IMR-90 (cell line): Measurements from ENCODE around the gene CXCR3. TPM values are rescaled to one million over a fixed set of nuclear protein-coding genes. Genes with fewer than 3 reads are reported as not detected.

ENCODE experiments used
- ATAC-seq: fragments of 200-7000 bp; cut with Tn5 transposase; 2 replicates; pipeline ENCODE4 v1.9.1; 2020; ENCODE audit warnings: low read depth, mild to moderate bottlenecking, moderate library complexity
- BruUV-seq: library from RNA; stranded (reverse); fragments of 400-500 nt; replicated peaks from 2 replicates; lab custom pipeline; 2021; lab: Mats Ljungman, UMichigan
- CTCF ChIA-PET: fragments of 300-600 bp; formaldehyde crosslinking; extraction: SDS; loops from one replicate; lab custom pipeline; 2021; ENCODE audit warnings: antibody characterized with exemption; lab: Yijun Ruan, JAX
- POLR2A ChIA-PET: fragments of 300-600 bp; sonication (Branson Sonifier 250); formaldehyde crosslinking; loops from one replicate; lab custom pipeline; 2022; ENCODE audit warnings: antibody characterized with exemption; ENCODE audit not compliant: unreplicated experiment; lab: Charles Lee
- DNase-seq: peaks from one replicate; pipeline ENCODE4 v3.0.0; 2013
- H2AFZ ChIP-seq: replicated peaks from 2 replicates; pipeline ENCODE3; 2013; ENCODE audit warnings: low read length, mild to moderate bottlenecking; ENCODE audit not compliant: poor library complexity
- H2AK5ac ChIP-seq: 2 replicates; pipeline ENCODE4 v1.6.1; 2013; ENCODE audit warnings: low read depth, low read length, inconsistent platforms
- H2AK9ac ChIP-seq: replicated peaks from 2 replicates; pipeline ENCODE3; 2013; ENCODE audit warnings: mild to moderate bottlenecking, low read depth, low read length, moderate library complexity; ENCODE audit not compliant: poor library complexity
- H2BK120ac ChIP-seq: 2 replicates; pipeline ENCODE4 v1.6.1; 2013; ENCODE audit warnings: low read depth, low read length, inconsistent platforms
- H2BK15ac ChIP-seq: 3 replicates; pipeline ENCODE4 v1.6.1; 2013; ENCODE audit warnings: low read depth, low read length, inconsistent platforms
- H2BK20ac ChIP-seq: 2 replicates; pipeline ENCODE4 v1.6.1; 2013; ENCODE audit warnings: low read depth, mild to moderate bottlenecking, inconsistent platforms, low read length, moderate library complexity
- H2BK5ac ChIP-seq: 2 replicates; pipeline ENCODE4 v1.6.1; 2013; ENCODE audit warnings: mild to moderate bottlenecking, low read depth, low read length, inconsistent platforms; ENCODE audit not compliant: poor library complexity, severe bottlenecking
- H3K14ac ChIP-seq: replicated peaks from 2 replicates; pipeline ENCODE4 v1.6.1; 2013; ENCODE audit warnings: low read depth, low read length, inconsistent platforms
- H3K18ac ChIP-seq: 2 replicates; pipeline ENCODE4 v1.6.1; 2013; ENCODE audit warnings: low read depth, low read length, control low read depth
- H3K23ac ChIP-seq: 2 replicates; pipeline ENCODE4 v1.6.1; 2013; ENCODE audit warnings: low read depth, low read length, inconsistent platforms
- H3K27ac ChIP-seq: 2 replicates; pipeline ENCODE4 v1.5.1; 2013; ENCODE audit warnings: mild to moderate bottlenecking, control low read depth, low read length; ENCODE audit not compliant: insufficient read depth
- H3K27me3 ChIP-seq: 2 replicates; pipeline ENCODE4 v1.6.1; 2013; ENCODE audit warnings: low read length; ENCODE audit not compliant: control insufficient read depth, insufficient read depth
- H3K36me3 ChIP-seq: 2 replicates; pipeline ENCODE4 v1.6.1; 2013; ENCODE audit warnings: low read length, mixed read lengths; ENCODE audit not compliant: control insufficient read depth, insufficient read depth
- H3K4ac ChIP-seq: 2 replicates; pipeline ENCODE4 v1.6.1; 2013; ENCODE audit warnings: low read depth, low read length, inconsistent platforms
- H3K4me1 ChIP-seq: 2 replicates; pipeline ENCODE4 v1.6.1; 2013; ENCODE audit warnings: low read length, mixed read lengths; ENCODE audit not compliant: control insufficient read depth, insufficient read depth
- H3K4me2 ChIP-seq: 2 replicates; pipeline ENCODE4 v1.6.1; 2013; ENCODE audit warnings: low read depth, mild to moderate bottlenecking, control low read depth, low read length, moderate library complexity
- H3K4me3 ChIP-seq: 2 replicates; pipeline ENCODE4 v1.5.1; 2013; ENCODE audit warnings: low read depth, mild to moderate bottlenecking, control low read depth, low read length, moderate library complexity; ENCODE audit not compliant: insufficient read depth
- H3K56ac ChIP-seq: 2 replicates; pipeline ENCODE4 v1.6.1; 2013; ENCODE audit warnings: low read length, inconsistent platforms; ENCODE audit not compliant: insufficient read depth; ENCODE audit errors: extremely low read depth
- H3K79me1 ChIP-seq, 2 experiments: 2 replicates each; pipeline ENCODE4 v1.6.1; 2013; ENCODE audit warnings: low read length in 2 of 2, inconsistent platforms in 1 of 2, low read depth in 1 of 2
- H3K9ac ChIP-seq: 2 replicates; pipeline ENCODE4 v1.6.1; 2013; ENCODE audit warnings: low read depth, low read length, control low read depth
- H3K9me1 ChIP-seq: 2 replicates; pipeline ENCODE4 v1.6.1; 2013; ENCODE audit warnings: low read length, inconsistent platforms; ENCODE audit not compliant: insufficient read depth
- H3K9me3 ChIP-seq: 2 replicates; pipeline ENCODE4 v1.6.1; 2013; ENCODE audit warnings: low read length; ENCODE audit not compliant: control insufficient read depth, insufficient read depth
- H4K20me1 ChIP-seq: 2 replicates; pipeline ENCODE4 v1.6.1; 2013; ENCODE audit warnings: low read length, inconsistent platforms; ENCODE audit not compliant: insufficient read depth
- H4K5ac ChIP-seq: 2 replicates; pipeline ENCODE4 v1.6.1; 2013; ENCODE audit warnings: mild to moderate bottlenecking, low read depth, low read length, control low read depth
- H4K8ac ChIP-seq, 2 experiments: 2 replicates each; pipeline ENCODE4 v1.6.1; 2013; ENCODE audit warnings: low read depth in 2 of 2, low read length in 2 of 2, control low read depth in 1 of 2, inconsistent platforms in 1 of 2
- H4K91ac ChIP-seq: 2 replicates; pipeline ENCODE4 v1.6.1; 2013; ENCODE audit warnings: low read depth, low read length, inconsistent platforms; ENCODE audit not compliant: insufficient read depth
- CEBPB ChIP-seq: IDR thresholded peaks from 2 replicates; pipeline ENCODE4 v1.6.1; 2012; ENCODE audit warnings: low read depth, low read length, improper control_type of control experiment
- MXI1 ChIP-seq: IDR thresholded peaks from 2 replicates; pipeline ENCODE4 v1.6.1; 2012; ENCODE audit warnings: low read depth, mild to moderate bottlenecking, low read length, moderate library complexity, borderline replicate concordance
- WGBS, 2 experiments: methylation state at CpG; one replicate each; pipeline versions ENCODE4 v1.1.5 to v1.1.7; 2013; ENCODE audit warnings: missing lambda C conversion rate in 2 of 2; ENCODE audit not compliant: insufficient read length in 1 of 2; ENCODE audit errors: extremely low coverage in 2 of 2; 5-methylcytosine and 5-hydroxymethylcytosine counted together
- dilution Hi-C: fragments of 300-500 bp; cut with HindIII; formaldehyde crosslinking; loops from one replicate; pipeline ENCODE4 v1.14.3; 2018; ENCODE audit warnings: low sequenced_read_pairs; ENCODE audit not compliant: unreplicated experiment
- in situ Hi-C: fragments of 300-500 bp; cut with MboI; formaldehyde crosslinking; loops from 3 replicates; pipeline ENCODE4 v1.14.3; 2019; ENCODE audit warnings: low sequenced_read_pairs, inconsistent platforms, mixed read lengths
- intact Hi-C: fragments of 100-400 bp; cut with micrococcal nuclease; formaldehyde crosslinking; loops from 2 replicates; pipeline ENCODE4 v1.10.0; 2022
- polyA plus RNA-seq, 3 experiments: library from polyadenylated mRNA; depleted of rRNA; stranded (reverse); fragments of >200 nt; gene quantifications; 2 replicates each; pipeline ENCODE4 v1.2.3, GENCODE V29; 2012; ENCODE audit warnings: low replicate concordance in 1 of 3
- total RNA-seq: library from RNA; depleted of rRNA; stranded (reverse); fragments of >200 nt; gene quantifications from 2 replicates; pipeline ENCODE4 v1.2.3, GENCODE V29; 2012

Gene CXCR3
- total and polyA plus RNA-seq, 2 of the 4 experiments (the other 2 are of a cell fraction): not detected

- H2AK9ac ChIP-seq: no peak overlapping the region
- POLR2A ChIA-PET: no interaction called here
- ATAC-seq (no peak), DNase-seq (peak; percentile 35)
- no peak overlapping the region for H2BK15ac ChIP-seq
- H2AK5ac ChIP-seq: no peak overlapping the region
- no TSS peak for BruUV-seq
- CTCF ChIA-PET: no interaction called here
- peaks cover 1% of the 10 kb centered on the region; the same call in 1 of the 2 replicates for H3K27me3 ChIP-seq
- no peak overlapping the region for H4K5ac ChIP-seq
- H2BK20ac ChIP-seq: no peak overlapping the region
- H4K91ac ChIP-seq: no peak overlapping the region
- H3K9me3 ChIP-seq: no peaks in the 10 kb centered on the region
- no peak overlapping the region for H3K56ac ChIP-seq
- no peak overlapping the region for H3K4me2 ChIP-seq
- no peaks in the 10 kb centered on the region for H3K4me1 ChIP-seq
- no peak overlapping the region for H3K18ac ChIP-seq
- WGBS, 2 experiments: 66% methylated on average over 2 of the region's 3 CpGs; no CpG with 5 or more reads in 1 of the 2 experiments
- no peak overlapping the region for H2BK120ac ChIP-seq
- no peaks in the 10 kb centered on the region for H3K9me1 ChIP-seq
- intact Hi-C loops (no loop called here), in situ Hi-C loops (loop anchor here (25.0 kb wide), 1 partner anchor 875 kb away; no protein-coding TSS in a partner anchor), dilution Hi-C loops (no loop called here)
- no peak overlapping the region for H4K8ac ChIP-seq
- H3K4me3 ChIP-seq: no peak overlapping the region
- no peak overlapping the region for H3K14ac ChIP-seq
- H3K9ac ChIP-seq: no peak overlapping the region
- no peak overlapping the region for H3K23ac ChIP-seq
- no peaks in the 10 kb centered on the region for H4K20me1 ChIP-seq
- H3K79me1 ChIP-seq: no peaks in the 10 kb centered on the region
- H3K27ac ChIP-seq: no peak overlapping the region
- H3K4ac ChIP-seq: no peak overlapping the region
- H2AFZ ChIP-seq: no peak overlapping the region
- TF ChIP-seq MXI1: 0 out of 2 replicates have a peak, but pooled peaks have one; percentile 15
- TF ChIP-seq CEBPB: no peak
- no peaks in the 10 kb centered on the region for H3K36me3 ChIP-seq
- no peak overlapping the region for H2BK5ac ChIP-seq
Observed at GRCh38 chrX:71637253-71637618, 18.9 kb upstream of the CXCR3 start.
